A549 (cell line): Measurements from ENCODE around the gene DLGAP1. TPM values are rescaled to one million over a fixed set of nuclear protein-coding genes. Genes with fewer than 3 reads are reported as not detected.

Experiments used
- ATAC-seq, 2 experiments: fragments of 200-7000 bp in 1 of 2; fragments of >200 bp in 1 of 2; cut with Nextera tagmentation in 1 of 2; cut with Tn5 transposase in 1 of 2; 3 replicates each; pipeline versions ENCODE4 v1.8.0 to v1.9.1; 2018 to 2020; ENCODE audit warnings: mild to moderate bottlenecking in 1 of 2, moderate library complexity in 1 of 2
- CTCF ChIA-PET: fragments of 300-600 bp; sonication (Branson Sonifier 250); formaldehyde crosslinking; extraction: SDS; loops from one replicate; lab custom pipeline; 2021; ENCODE audit warnings: antibody characterized with exemption, inconsistent platforms; lab: Yijun Ruan, JAX
- POLR2A ChIA-PET: fragments of 350-600 bp; formaldehyde crosslinking; extraction: SDS; loops from one replicate; lab custom pipeline; 2021; ENCODE audit warnings: antibody characterized with exemption, inconsistent platforms; lab: Yijun Ruan, JAX
- DNase-seq, 2 experiments: peaks; one replicate each; pipeline versions ENCODE4 v3.0.0 to v3.0.0-alpha.2; 2011 to 2016; ENCODE audit warnings: low read depth in 1 of 2, low spot score in 1 of 2
- FAIRE-seq: peaks from 2 replicates; lab custom pipeline; 2011; peaks lifted over from hg19 to GRCh38; lab: Jason Lieb, UNC
- H3K27ac ChIP-seq, 2 experiments: fragments of >200 bp; sonication (Bioruptor Twin); formaldehyde crosslinking; 3 replicates each; pipeline ENCODE4 v1.5.1; 2016 to 2017
- H3K4me1 ChIP-seq: fragments of >200 bp; sonication (Bioruptor Twin); formaldehyde crosslinking; 3 replicates; pipeline ENCODE4 v1.6.1; 2016
- H3K4me2 ChIP-seq: fragments of >200 bp; sonication (Bioruptor Twin); formaldehyde crosslinking; 3 replicates; pipeline ENCODE4 v1.6.1; 2016
- H3K4me3 ChIP-seq: fragments of >200 bp; sonication (Bioruptor Twin); formaldehyde crosslinking; 3 replicates; pipeline ENCODE4 v1.5.1; 2016
- H3K9me3 ChIP-seq: fragments of >200 bp; sonication (Bioruptor Twin); formaldehyde crosslinking; 3 replicates; pipeline ENCODE4 v1.6.1; 2016
- CBX2 ChIP-seq: fragments of 200-600 bp; sonication (generic); IDR thresholded peaks from 2 replicates; pipeline ENCODE4 v1.6.1; 2016; ENCODE audit warnings: low read depth, mild to moderate bottlenecking, borderline replicate concordance
- CEBPB ChIP-seq, 2 experiments: fragments of >200 bp in 1 of 2; sonication (Bioruptor Twin) in 1 of 2; formaldehyde crosslinking in 1 of 2; IDR thresholded peaks; 2 replicates each; pipeline ENCODE4 v1.6.1; 2012 to 2016
- EHF ChIP-seq: fragments of 250-450 bp; sonication (Bioruptor Pico); IDR thresholded peaks from 2 replicates; pipeline ENCODE4 v1.5.0; 2020; ENCODE audit warnings: mild to moderate bottlenecking
- ESRRA ChIP-seq: fragments of 150-350 bp; IDR thresholded peaks from 2 replicates; pipeline ENCODE4 v1.6.1; 2014; ENCODE audit warnings: mild to moderate bottlenecking, low read length, borderline replicate concordance
- FOSB ChIP-seq: fragments of 250-450 bp; sonication (Bioruptor Pico); IDR thresholded peaks from 2 replicates; pipeline ENCODE4 v1.5.0; 2020; ENCODE audit warnings: mild to moderate bottlenecking, moderate library complexity
- FOXS1 ChIP-seq: fragments of 250-450 bp; sonication (Bioruptor Pico); IDR thresholded peaks from 2 replicates; pipeline ENCODE4 v1.5.0; 2020; ENCODE audit warnings: mild to moderate bottlenecking, moderate library complexity
- HOXB5 ChIP-seq: fragments of 250-450 bp; sonication (Bioruptor Pico); IDR thresholded peaks from 2 replicates; pipeline ENCODE4 v1.5.0; 2020; ENCODE audit warnings: mild to moderate bottlenecking, moderate library complexity
- JUNB ChIP-seq: fragments of >200 bp; sonication (Bioruptor Twin); formaldehyde crosslinking; IDR thresholded peaks from 2 replicates; pipeline ENCODE4 v1.6.1; 2016
- KDM1A ChIP-seq: fragments of 200-600 bp; sonication (generic); IDR thresholded peaks from 2 replicates; pipeline ENCODE4 v1.6.1; 2016; ENCODE audit warnings: low read depth, mild to moderate bottlenecking
- MAX ChIP-seq: IDR thresholded peaks from 2 replicates; pipeline ENCODE4 v1.6.1; 2012
- MAZ ChIP-seq: fragments of 150-350 bp; IDR thresholded peaks from 2 replicates; pipeline ENCODE4 v1.6.1; 2014; ENCODE audit warnings: antibody characterized with exemption, low read depth, low read length, borderline replicate concordance
- MYC ChIP-seq: IDR thresholded peaks from 2 replicates; pipeline ENCODE4 v1.6.1; 2012; ENCODE audit warnings: mild to moderate bottlenecking, inconsistent platforms, low read length, improper control_type of control experiment, borderline replicate concordance
- NFE2L2 ChIP-seq: fragments of 150-350 bp; conservative IDR thresholded peaks from 2 replicates; pipeline ENCODE4 v1.6.1; 2014; ENCODE audit warnings: low read length
- NPAS2 ChIP-seq: fragments of 250-450 bp; sonication (Bioruptor Pico); IDR thresholded peaks from 2 replicates; pipeline ENCODE4 v1.8.0; 2022; ENCODE audit warnings: mild to moderate bottlenecking, moderate library complexity, borderline replicate concordance
- NR3C1 ChIP-seq: fragments of >200 bp; sonication (Bioruptor Twin); formaldehyde crosslinking; IDR thresholded peaks from 3 replicates; pipeline ENCODE4 v1.6.1; 2017
- PHF8 ChIP-seq: fragments of 200-600 bp; sonication (generic); IDR thresholded peaks from 2 replicates; pipeline ENCODE4 v1.6.1; 2016; ENCODE audit warnings: low read depth, mild to moderate bottlenecking, antibody characterized with exemption, moderate library complexity, borderline replicate concordance
- RAD21 ChIP-seq, 2 experiments: fragments of >200 bp in 1 of 2; sonication (Bioruptor Twin) in 1 of 2; formaldehyde crosslinking in 1 of 2; IDR thresholded peaks in 1 of 2; conservative IDR thresholded peaks in 1 of 2; 2 replicates in 1 of 2; 3 replicates in 1 of 2; pipeline ENCODE4 v1.6.1; 2012 to 2018; ENCODE audit warnings: inconsistent platforms in 1 of 2
- RCOR1 ChIP-seq: fragments of 150-350 bp; IDR thresholded peaks from 2 replicates; pipeline ENCODE4 v1.6.1; 2014; ENCODE audit warnings: antibody characterized with exemption, low read length, low read depth
- RNF2 ChIP-seq: fragments of 200-600 bp; sonication (generic); IDR thresholded peaks from 2 replicates; pipeline ENCODE4 v1.6.1; 2016; ENCODE audit warnings: low read depth, mild to moderate bottlenecking, antibody characterized with exemption, moderate library complexity, borderline replicate concordance
- SMC3 ChIP-seq: fragments of >200 bp; sonication (Bioruptor Twin); formaldehyde crosslinking; IDR thresholded peaks from 3 replicates; pipeline ENCODE4 v1.6.1; 2018; ENCODE audit warnings: inconsistent platforms
- TP53 ChIP-seq: fragments of 250-450 bp; sonication (Bioruptor Pico); IDR thresholded peaks from 2 replicates; pipeline ENCODE4 v1.5.0; 2021; ENCODE audit warnings: mild to moderate bottlenecking, moderate library complexity
- ZFP36 ChIP-seq: fragments of 450-650 bp; IDR thresholded peaks from 2 replicates; pipeline ENCODE4 v1.6.1; 2014; ENCODE audit warnings: borderline replicate concordance; ENCODE audit not compliant: partially characterized antibody
- WGBS: methylation state at CpG from one replicate; pipeline ENCODE4 v1.1.6; 2017; ENCODE audit errors: missing lambda C conversion rate; 5-methylcytosine and 5-hydroxymethylcytosine counted together
- polyA plus RNA-seq, 4 experiments: library from polyadenylated mRNA; depleted of rRNA in 3 of 4; stranded (reverse); fragments of >200 nt; fragmentation: RNase III in 1 of 4; extraction: RNeasy Plus Mini Kit Qiagen cat#74134 plus additional on column Dnase treatment in 1 of 4; gene quantifications; 2 replicates in 3 of 4; 3 replicates in 1 of 4; pipeline ENCODE4 v1.2.3, GENCODE V29; 2011 to 2017
- TF ChIP-seq, protein P1 (sequence below): fragments of 250-450 bp; sonication (Bioruptor Pico); IDR thresholded peaks from 2 replicates; pipeline ENCODE4 v1.5.0; 2020; ENCODE audit warnings: low read depth, mild to moderate bottlenecking, moderate library complexity
- TF ChIP-seq, protein P2 (sequence below): IDR thresholded peaks from 2 replicates; pipeline ENCODE4 v1.6.1; 2012; ENCODE audit warnings: low read depth, borderline replicate concordance

Gene DLGAP1
- polyA plus RNA-seq, 2 of the 4 experiments (the other 2 are of a cell fraction): 0.04 to 0.12 TPM

DNA sequence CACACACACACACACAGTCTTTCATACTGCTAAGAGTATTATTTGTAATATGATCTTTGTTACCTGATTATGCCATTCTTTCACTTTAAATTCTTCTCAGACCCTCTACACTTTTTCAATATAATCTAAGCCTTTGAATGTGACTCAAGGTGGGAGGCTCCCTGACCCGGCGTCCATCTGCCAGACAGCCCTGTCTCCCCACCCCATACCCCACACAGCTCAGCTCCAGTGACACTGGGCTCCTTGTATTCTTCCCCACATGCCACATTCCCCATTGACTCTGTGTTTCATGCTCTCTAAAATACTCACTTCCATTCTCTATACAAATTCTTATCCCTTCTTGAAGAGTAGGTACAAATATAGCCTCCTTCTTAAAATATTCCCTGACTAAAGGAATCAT is 563.0 kb downstream of the DLGAP1 start:
- CTCF ChIA-PET: no interaction called here
- WGBS: 49% methylated on average over 2 of the region's 2 CpGs
- no peak for TF ChIP-seq RAD21 (conservative IDR thresholded peaks at IDR 0.05 in 1 of 2, IDR thresholded peaks at IDR 0.05 in 1 of 2)

GRCh38 chr18:3891245-3891644 is 563.9 kb downstream of the DLGAP1 start:
- no peak for DNase-seq
- no peak for FAIRE-seq
- Histone ChIP-seq H3K27ac (no peak overlapping the region), H3K4me3 (no peak overlapping the region)
- CTCF ChIA-PET: no interaction called here
- TF ChIP-seq PHF8 (no peak), NR3C1 (no peak), CEBPB (IDR thresholded peaks at IDR 0.05) (no peak), MYC (no peak)
- TF ChIP-seq, all 56 proteins: peak for 0
- WGBS: 59% methylated on average over 3 of the region's 3 CpGs
- POLR2A ChIA-PET: no interaction called here
- Histone ChIP-seq H3K4me1 (peaks cover 10% of the 10 kb centered on the region; the same call in 2 of the 3 replicates), H3K9me3 (no peaks in the 10 kb centered on the region), H3K4me2 (no peak overlapping the region)
- ATAC-seq: no peak

More for the DNA sequence above, 563.0 kb downstream of the DLGAP1 start:
- ATAC-seq (no peak), FAIRE-seq (no peak), DNase-seq (no peak)
- no peak overlapping the region for H3K4me3 ChIP-seq
- H3K27ac ChIP-seq: no peak overlapping the region
- POLR2A ChIA-PET: no interaction called here
- peaks cover 10% of the 10 kb centered on the region; the same call in 2 of the 3 replicates for H3K4me1 ChIP-seq
- no peak overlapping the region for H3K4me2 ChIP-seq
- H3K9me3 ChIP-seq: no peaks in the 10 kb centered on the region

GRCh38 chr18:3889803-3890202 is 565.3 kb downstream of the DLGAP1 start:
- DNase-seq (no peak), ATAC-seq (no peak), FAIRE-seq (no peak)
- ChIA-PET CTCF (interaction anchor here (1.5 to 1.9 kb wide), 2 partner anchors 105 to 118 kb away, joined by 3 to 4 read pairs; no protein-coding TSS in a partner anchor), POLR2A (no interaction called here)
- Histone ChIP-seq H3K9me3 (no peaks in the 10 kb centered on the region), H3K4me2 (no peak overlapping the region), H3K4me1 (peaks cover 10% of the 10 kb centered on the region; the same call in 2 of the 3 replicates), H3K4me3 (no peak overlapping the region), H3K27ac (peak overlapping the region in 1 of 2 experiments; percentile 56; a peak in 1 of 6 replicates)
- WGBS: 75% methylated on average over 3 of the region's 3 CpGs
- TF ChIP-seq EHF (CRISPR knock-in tag) (no peak), HOXB5 (CRISPR knock-in tag) (no peak), JUNB (no peak), TP53 (CRISPR knock-in tag) (no peak), NPAS2 (CRISPR knock-in tag) (no peak), CBX2 (no peak), ESRRA (no peak), SMC3 (no peak), FOSB (CRISPR knock-in tag) (no peak), PHF8 (no peak), ZFP36 (no peak), KDM1A (no peak), MAZ (no peak)
- TF ChIP-seq, protein P1, sequence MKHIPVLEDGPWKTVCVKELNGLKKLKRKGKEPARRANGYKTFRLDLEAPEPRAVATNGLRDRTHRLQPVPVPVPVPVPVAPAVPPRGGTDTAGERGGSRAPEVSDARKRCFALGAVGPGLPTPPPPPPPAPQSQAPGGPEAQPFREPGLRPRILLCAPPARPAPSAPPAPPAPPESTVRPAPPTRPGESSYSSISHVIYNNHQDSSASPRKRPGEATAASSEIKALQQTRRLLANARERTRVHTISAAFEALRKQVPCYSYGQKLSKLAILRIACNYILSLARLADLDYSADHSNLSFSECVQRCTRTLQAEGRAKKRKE: no peak

GRCh38 chr18:3889121-3889520 is 566.0 kb downstream of the DLGAP1 start:
- WGBS: 67% methylated on average over 1 of the region's 1 CpG
- H3K4me3 ChIP-seq: no peak overlapping the region
- FAIRE-seq (no peak), DNase-seq (no peak), ATAC-seq (no peak)
- peak overlapping the region in 1 of 2 experiments; percentile 56; a peak in 1 of 6 replicates for H3K27ac ChIP-seq
- POLR2A ChIA-PET: no interaction called here
- H3K9me3 ChIP-seq: no peaks in the 10 kb centered on the region
- H3K4me2 ChIP-seq: no peak overlapping the region
- peaks cover 10% of the 10 kb centered on the region; the same call in 2 of the 3 replicates for H3K4me1 ChIP-seq
- CTCF ChIA-PET: interaction anchor here (1.5 to 1.9 kb wide), 2 partner anchors 106 to 117 kb away, joined by 3 to 4 read pairs; no protein-coding TSS in a partner anchor
- TF ChIP-seq HOXB5 (CRISPR knock-in tag) (no peak), NFE2L2 (no peak), RCOR1 (no peak), MAX (no peak), CEBPB (IDR thresholded peaks at IDR 0.05) (no peak), FOXS1 (CRISPR knock-in tag) (no peak), RNF2 (no peak)
- TF ChIP-seq, protein P2, sequence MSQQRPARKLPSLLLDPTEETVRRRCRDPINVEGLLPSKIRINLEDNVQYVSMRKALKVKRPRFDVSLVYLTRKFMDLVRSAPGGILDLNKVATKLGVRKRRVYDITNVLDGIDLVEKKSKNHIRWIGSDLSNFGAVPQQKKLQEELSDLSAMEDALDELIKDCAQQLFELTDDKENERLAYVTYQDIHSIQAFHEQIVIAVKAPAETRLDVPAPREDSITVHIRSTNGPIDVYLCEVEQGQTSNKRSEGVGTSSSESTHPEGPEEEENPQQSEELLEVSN: no peak
